Epithelial cell of esophagus (primary cell): ENCODE measurements around the gene PLEKHA7.

Source experiments
- DNase-seq: peaks from one replicate; pipeline ENCODE4 v3.0.0; 2010; ENCODE audit warnings: low read depth
- H3K4me3 ChIP-seq: 2 replicates; pipeline ENCODE4 v1.5.1; 2011; ENCODE audit warnings: mild to moderate bottlenecking, low read length, control low read depth
- CTCF ChIP-seq: IDR thresholded peaks from 2 replicates; pipeline ENCODE4 v1.5.1; 2011; ENCODE audit warnings: low read depth, mild to moderate bottlenecking, low read length, control low read depth, inconsistent platforms; ENCODE audit not compliant: insufficient read depth; ENCODE audit errors: missing control alignments

PLEKHA7 gene

DNA sequence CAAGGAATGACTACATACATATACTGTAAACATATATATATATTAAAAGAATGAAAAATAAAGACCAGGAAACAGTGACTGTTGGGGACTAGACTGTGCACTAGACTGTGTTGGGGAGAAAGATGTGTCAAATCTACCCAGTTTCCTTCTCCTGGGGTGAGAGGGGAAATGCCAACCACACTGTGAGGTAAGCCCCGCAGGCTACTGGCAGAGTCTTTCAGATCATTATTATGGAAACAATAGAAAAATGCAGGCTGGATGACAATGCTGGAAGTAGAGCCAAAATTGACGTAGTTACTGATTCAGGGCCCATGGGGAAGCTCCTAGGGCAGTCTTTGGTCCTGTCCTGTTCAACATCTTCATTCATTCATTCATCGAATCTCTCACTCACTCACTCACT lies 174.4 kb downstream of the PLEKHA7 start:
- no peak for TF ChIP-seq CTCF
- peak; percentile 40 for DNase-seq
- H3K4me3 ChIP-seq: no peak overlapping the region

- no peak for TF ChIP-seq CTCF
- DNase-seq: no peak
- no peak overlapping the region for H3K4me3 ChIP-seq
These were observed 179.8 kb downstream of the PLEKHA7 start for GRCh38 chr11:16834384-16834783.

- H3K4me3 ChIP-seq: no peak overlapping the region
- TF ChIP-seq CTCF: no peak
- no peak for DNase-seq
These were observed 181.2 kb downstream of the PLEKHA7 start for GRCh38 chr11:16833026-16833425.

GRCh38 chr11:16832193-16832539 lies 182.0 kb downstream of the PLEKHA7 start:
- DNase-seq: no peak
- no peak overlapping the region for H3K4me3 ChIP-seq
- TF ChIP-seq CTCF: no peak

GRCh38 chr11:16831316-16832192 lies 182.7 kb downstream of the PLEKHA7 start:
- TF ChIP-seq CTCF: no peak
- no peak overlapping the region for H3K4me3 ChIP-seq
- DNase-seq: no peak

- no peak for DNase-seq
- no peak overlapping the region for H3K4me3 ChIP-seq
- no peak for TF ChIP-seq CTCF
These were observed 187.1 kb downstream of the PLEKHA7 start for GRCh38 chr11:16827139-16827538.

GRCh38 chr11:16825968-16826367 lies 188.2 kb downstream of the PLEKHA7 start:
- H3K4me3 ChIP-seq: no peak overlapping the region

More at GRCh38 chr11:16825968-16826367, 188.2 kb downstream of the PLEKHA7 start:
- no peak for DNase-seq
- TF ChIP-seq CTCF: no peak
